Prostate gland (tissue), 2 donors: ENCODE measurements around the gene CCDC188. TPM values are rescaled to one million over a fixed set of nuclear protein-coding genes. Genes with fewer than 3 reads are reported as not detected.
A peak's percentile ranks its signal among the peaks of the same experiment; 100 is the strongest.

Source experiments
- DNase-seq: peaks from one replicate; pipeline ENCODE4 v3.0.0-alpha.2; 2019; ENCODE audit warnings: low spot score
- H3K27ac ChIP-seq, 2 donors: fragments of 200-600 bp; sonication (generic); 2 replicates each; pipeline ENCODE4 v1.5.1; 2017 to 2019
- H3K27me3 ChIP-seq: fragments of 200-600 bp; sonication (generic); replicated peaks from 2 replicates; pipeline ENCODE4 v1.5.1; 2019; ENCODE audit not compliant: insufficient read depth
- H3K36me3 ChIP-seq, 2 donors: fragments of 200-600 bp; sonication (generic); 1 replicate in 1 of 2; 2 replicates in 1 of 2; pipeline versions ENCODE4 v1.5.1 to v1.8.1; 2017 to 2019
- H3K4me1 ChIP-seq: fragments of 200-600 bp; sonication (generic); replicated peaks from 2 replicates; pipeline ENCODE4 v1.5.1; 2019
- H3K4me3 ChIP-seq, 2 donors: fragments of 200-600 bp; sonication (generic); 2 replicates each; pipeline ENCODE4 v1.5.1; 2017 to 2019
- H3K9me3 ChIP-seq: fragments of 200-600 bp; sonication (generic); 2 replicates; pipeline ENCODE4 v1.5.1; 2017
- POLR2A ChIP-seq: fragments of 450-650 bp; IDR thresholded peaks from one replicate; pipeline ENCODE4 v1.6.1; 2016; ENCODE audit warnings: antibody characterized with exemption, mild to moderate bottlenecking
- POLR2AphosphoS5 ChIP-seq: sonication (generic); formaldehyde crosslinking; IDR thresholded peaks from one replicate; pipeline ENCODE4 v1.6.1; 2017; ENCODE audit warnings: antibody characterized with exemption
- WGBS: methylation state at CpG from one replicate; pipeline ENCODE4 v1.1.5; 2018; 5-methylcytosine and 5-hydroxymethylcytosine counted together
- intact Hi-C: fragments of 100-400 bp; cut with DNase I; formaldehyde crosslinking; loops from one replicate; pipeline ENCODE4 v1.14.2; 2022
- total RNA-seq, 2 donors: library from RNA; depleted of rRNA; stranded (reverse); fragments of >200 nt; gene quantifications; one replicate each; pipeline ENCODE4 v1.1.0, GENCODE V29; 2016
- TF ChIP-seq, protein P1 (sequence below), 4 experiments: fragments of 200-600 bp in 2 of 4; fragments of 450-650 bp in 2 of 4; sonication (generic) in 2 of 4; IDR thresholded peaks; 1 replicate in 3 of 4; 2 replicates in 1 of 4; pipeline ENCODE4 v1.5.1; 2016 to 2019; ENCODE audit warnings: antibody characterized with exemption in 4 of 4, mild to moderate bottlenecking in 2 of 4, moderate library complexity in 2 of 4

The CCDC188 gene
- total RNA-seq, 2 donors from 2014 or later, result 1.2 TPM; not detected in 1

DNA sequence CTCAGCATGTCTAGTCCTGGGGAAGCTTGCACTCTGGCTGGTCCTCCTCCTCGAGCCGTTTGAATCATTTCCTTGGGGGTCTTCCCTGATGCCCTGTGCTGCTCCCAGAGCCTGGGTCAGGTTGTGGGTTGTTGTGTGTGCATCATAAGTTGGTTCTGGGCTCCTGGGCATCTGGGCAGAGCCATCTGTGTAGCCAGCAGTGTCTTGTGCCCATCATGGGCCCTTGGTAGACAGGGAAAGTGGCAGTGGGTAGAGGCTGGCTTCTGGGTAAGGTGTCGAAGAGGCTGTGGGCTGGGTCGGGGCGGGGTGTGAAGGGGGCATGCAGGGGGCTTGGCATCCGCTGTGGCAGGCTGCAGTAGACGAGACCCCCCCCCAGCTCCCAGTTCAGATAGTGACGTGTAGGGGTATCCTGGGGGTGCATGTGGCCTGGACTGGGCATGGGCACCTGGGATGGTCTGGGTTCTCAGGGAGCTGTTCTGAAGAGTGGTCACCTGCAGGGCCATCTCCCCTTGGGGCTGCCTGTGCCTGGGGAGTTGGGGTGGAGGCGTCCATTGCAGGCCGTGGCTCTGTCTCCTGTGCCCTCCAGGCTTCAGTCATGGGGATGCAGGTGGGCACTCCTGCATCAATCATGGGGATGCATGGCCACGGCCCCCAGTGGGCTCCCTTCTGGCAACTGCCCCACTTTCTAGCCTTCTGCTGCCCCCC lies 26.6 kb downstream of the CCDC188 start:
- peaks cover 3 to 6% of the 10 kb centered on the region in 2 donors for H3K36me3 ChIP-seq
- intact Hi-C loops, result no loop called here
- no peak for DNase-seq
- no peaks in the 10 kb centered on the region for H3K4me1 ChIP-seq
- H3K4me3 ChIP-seq, result no peak overlapping the region
- no peak for TF ChIP-seq POLR2A
- no peak for TF ChIP-seq POLR2AphosphoS5
- TF ChIP-seq, protein P1, sequence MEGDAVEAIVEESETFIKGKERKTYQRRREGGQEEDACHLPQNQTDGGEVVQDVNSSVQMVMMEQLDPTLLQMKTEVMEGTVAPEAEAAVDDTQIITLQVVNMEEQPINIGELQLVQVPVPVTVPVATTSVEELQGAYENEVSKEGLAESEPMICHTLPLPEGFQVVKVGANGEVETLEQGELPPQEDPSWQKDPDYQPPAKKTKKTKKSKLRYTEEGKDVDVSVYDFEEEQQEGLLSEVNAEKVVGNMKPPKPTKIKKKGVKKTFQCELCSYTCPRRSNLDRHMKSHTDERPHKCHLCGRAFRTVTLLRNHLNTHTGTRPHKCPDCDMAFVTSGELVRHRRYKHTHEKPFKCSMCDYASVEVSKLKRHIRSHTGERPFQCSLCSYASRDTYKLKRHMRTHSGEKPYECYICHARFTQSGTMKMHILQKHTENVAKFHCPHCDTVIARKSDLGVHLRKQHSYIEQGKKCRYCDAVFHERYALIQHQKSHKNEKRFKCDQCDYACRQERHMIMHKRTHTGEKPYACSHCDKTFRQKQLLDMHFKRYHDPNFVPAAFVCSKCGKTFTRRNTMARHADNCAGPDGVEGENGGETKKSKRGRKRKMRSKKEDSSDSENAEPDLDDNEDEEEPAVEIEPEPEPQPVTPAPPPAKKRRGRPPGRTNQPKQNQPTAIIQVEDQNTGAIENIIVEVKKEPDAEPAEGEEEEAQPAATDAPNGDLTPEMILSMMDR (IDR thresholded peaks at IDR 0.05), result no peak
- 89% methylated on average over 10 of the region's 11 CpGs for WGBS
- no peaks in the 10 kb centered on the region for H3K9me3 ChIP-seq
- no peak overlapping the region for H3K27ac ChIP-seq
- no peaks in the 10 kb centered on the region for H3K27me3 ChIP-seq

DNA sequence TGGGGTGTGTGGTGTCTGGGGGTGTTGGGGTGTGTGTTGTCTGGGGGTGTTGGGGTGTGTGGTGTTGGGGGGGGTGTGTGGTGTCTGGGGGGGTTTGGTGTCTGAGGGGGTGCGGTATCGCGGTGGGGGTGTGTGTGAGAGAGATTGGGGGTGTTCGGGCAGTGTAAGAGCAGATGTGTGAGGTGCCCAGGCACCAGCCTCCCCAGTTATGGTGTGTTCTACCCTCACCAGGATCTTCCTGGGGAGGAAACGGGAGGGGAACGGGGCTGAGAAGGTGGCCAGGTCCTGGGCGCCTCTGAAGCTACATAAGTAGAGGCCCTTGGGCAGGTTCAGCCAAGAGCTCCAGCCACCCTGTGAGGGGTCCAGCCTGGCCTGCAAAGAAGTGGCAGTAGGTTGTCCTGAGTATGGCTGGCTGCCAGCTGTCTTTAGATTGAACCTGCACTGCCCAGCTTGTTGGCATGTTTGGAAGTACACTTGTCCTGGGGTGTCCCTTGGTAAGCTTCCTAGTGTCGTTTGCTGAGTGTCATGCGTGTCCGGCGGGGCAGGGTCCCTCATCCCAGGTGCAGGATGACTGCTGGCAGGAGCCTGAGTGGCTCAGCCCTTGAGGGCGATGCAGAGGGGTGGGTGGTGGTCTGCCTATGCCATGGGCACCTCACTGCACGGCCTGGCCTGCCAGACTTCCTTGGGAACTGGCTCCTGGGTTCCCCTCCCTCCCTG lies 27.3 kb downstream of the CCDC188 start:
- no peak for DNase-seq
- intact Hi-C loops, result no loop called here
- Histone ChIP-seq H3K4me1 (no peaks in the 10 kb centered on the region), H3K27ac (no peak overlapping the region), H3K9me3 (no peaks in the 10 kb centered on the region), H3K36me3 (peaks cover 3 to 6% of the 10 kb centered on the region in 2 donors), H3K4me3 (no peak overlapping the region), H3K27me3 (no peaks in the 10 kb centered on the region)
- TF ChIP-seq POLR2AphosphoS5, result no peak
- TF ChIP-seq POLR2A, result no peak
- TF ChIP-seq, protein P1 (IDR thresholded peaks at IDR 0.05), result no peak
- 90% methylated on average over 8 of the region's 13 CpGs for WGBS

DNA sequence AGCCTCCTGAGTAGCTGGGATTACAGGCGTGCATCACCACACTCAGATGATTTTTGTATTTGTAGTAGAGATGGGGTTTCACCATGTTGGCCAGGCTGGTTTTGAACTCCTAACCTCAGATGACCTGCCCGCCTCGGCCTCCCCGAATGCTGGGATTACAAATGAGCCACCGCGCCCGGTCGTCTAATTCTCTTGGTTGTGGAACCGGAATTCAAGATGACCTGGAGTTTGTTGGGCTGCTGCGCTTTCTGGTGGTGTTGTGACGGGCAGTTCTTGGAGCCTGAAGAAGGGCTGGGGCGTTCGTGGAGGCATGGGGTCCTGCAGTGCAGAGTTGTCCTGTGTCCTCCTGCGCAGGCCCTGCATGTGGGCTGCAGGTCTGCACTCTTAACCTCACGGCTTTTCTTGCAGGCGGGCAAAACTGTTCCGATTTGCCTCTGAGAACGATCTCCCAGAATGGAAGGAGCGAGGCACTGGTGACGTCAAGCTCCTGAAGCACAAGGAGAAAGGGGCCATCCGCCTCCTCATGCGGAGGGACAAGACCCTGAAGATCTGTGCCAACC lies 28.9 kb downstream of the CCDC188 start:
- no peaks in the 10 kb centered on the region for H3K9me3 ChIP-seq
- TF ChIP-seq POLR2A (no peak), POLR2AphosphoS5 (no peak)
- TF ChIP-seq, protein P1 (IDR thresholded peaks at IDR 0.05), result no peak
- 93% methylated on average over 22 of the region's 22 CpGs for WGBS
- no peak overlapping the region for H3K4me3 ChIP-seq
- no peak overlapping the region for H3K27ac ChIP-seq
- DNase-seq, result no peak
- H3K27me3 ChIP-seq, result no peaks in the 10 kb centered on the region
- peaks cover 3 to 6% of the 10 kb centered on the region in 2 donors for H3K36me3 ChIP-seq
- H3K4me1 ChIP-seq, result no peaks in the 10 kb centered on the region
- intact Hi-C loops, result no loop called here

DNA sequence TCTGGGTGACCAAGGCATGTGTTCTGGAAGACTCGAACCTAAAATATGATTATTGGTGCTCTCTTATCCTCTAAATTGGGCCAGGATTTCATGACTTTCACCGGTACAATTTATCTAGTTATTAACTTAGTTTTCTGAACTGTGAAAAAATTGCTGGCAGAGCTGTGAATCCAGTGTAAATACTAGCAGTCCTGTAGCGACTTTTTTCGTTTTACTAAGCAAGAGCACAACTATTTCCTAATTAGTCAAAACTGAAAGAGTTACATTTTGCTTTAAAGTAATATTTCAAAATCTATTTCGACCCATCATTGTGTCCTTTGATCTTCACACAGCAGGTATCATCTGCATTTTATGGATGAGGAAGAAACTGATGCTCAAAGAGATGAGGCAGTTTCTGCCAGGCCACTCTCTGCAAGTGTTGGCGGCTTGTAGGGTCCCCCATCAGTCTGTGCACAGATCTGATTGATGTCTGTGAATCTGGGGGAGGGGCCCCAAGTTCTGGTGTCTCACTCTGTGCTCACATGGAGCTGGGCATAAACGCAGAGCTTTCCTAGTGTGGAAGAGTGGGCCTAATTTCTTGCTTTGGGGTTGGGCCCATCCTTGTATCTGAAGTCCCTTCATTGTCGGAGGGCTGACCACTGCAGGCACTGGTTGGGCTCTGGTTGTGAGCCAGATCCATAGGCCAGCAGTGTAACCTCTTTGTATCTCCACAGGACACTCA lies 32.4 kb downstream of the CCDC188 start:
- peaks cover 0 to 21% of the 10 kb centered on the region in 2 donors for H3K36me3 ChIP-seq
- TF ChIP-seq POLR2A, result no peak
- TF ChIP-seq, protein P1 (IDR thresholded peaks at IDR 0.05), result no peak
- TF ChIP-seq POLR2AphosphoS5, result no peak
- no peak for DNase-seq

More for the DNA sequence above, 32.4 kb downstream of the CCDC188 start:
- WGBS, result 20% methylated on average over 8 of the region's 8 CpGs
- Histone ChIP-seq H3K27ac (no peak overlapping the region), H3K4me1 (peaks cover 3% of the 10 kb centered on the region), H3K9me3 (no peaks in the 10 kb centered on the region), H3K4me3 (peak overlapping the region; percentile 80 to 88), H3K27me3 (no peaks in the 10 kb centered on the region)
- intact Hi-C loops, result no loop called here
